OCI-LY7 (cell line): ENCODE results near the gene TUB. TPM values are rescaled to one million over a fixed set of nuclear protein-coding genes. Genes with fewer than 3 reads are reported as not detected.

Source experiments
- BruUV-seq: library from RNA; stranded (reverse); fragments of 400-500 nt; replicated peaks from 2 replicates; lab custom pipeline; 2021; lab: Mats Ljungman, UMichigan
- CTCF ChIA-PET: fragments of 300-600 bp; sonication (Branson Sonifier 250); formaldehyde crosslinking; loops from one replicate; lab custom pipeline; 2022; ENCODE audit warnings: antibody characterized with exemption; ENCODE audit not compliant: unreplicated experiment; lab: Charles Lee
- POLR2A ChIA-PET: fragments of 300-600 bp; sonication (Branson Sonifier 250); formaldehyde crosslinking; loops from one replicate; lab custom pipeline; 2022; ENCODE audit warnings: antibody characterized with exemption; lab: Charles Lee
- DNase-seq: peaks from one replicate; pipeline ENCODE4 v3.0.0-alpha.2; 2015; ENCODE audit warnings: low spot score
- H2AFZ ChIP-seq: fragments of 200-600 bp; sonication (generic), shearing (Covaris generic); 2 replicates; pipeline ENCODE4 v1.6.1; 2014; ENCODE audit warnings: mild to moderate bottlenecking, antibody characterized with exemption, low read length, moderate library complexity
- H3K27ac ChIP-seq: fragments of 200-600 bp; sonication (generic); 2 replicates; pipeline ENCODE4 v1.5.1; 2014; ENCODE audit warnings: mixed run types, low read depth, mild to moderate bottlenecking, moderate library complexity, low read length, inconsistent platforms; ENCODE audit not compliant: poor library complexity, severe bottlenecking
- H3K36me3 ChIP-seq: fragments of 200-600 bp; sonication (generic); 2 replicates; pipeline ENCODE4 v1.6.1; 2014; ENCODE audit warnings: mild to moderate bottlenecking, antibody characterized with exemption, low read length, moderate library complexity, mixed read lengths; ENCODE audit not compliant: insufficient read depth
- H3K4me1 ChIP-seq: fragments of 200-600 bp; sonication (generic); 2 replicates; pipeline ENCODE4 v1.5.1; 2014; ENCODE audit warnings: mild to moderate bottlenecking, low read length; ENCODE audit not compliant: insufficient read depth, poor library complexity, severe bottlenecking
- H3K4me2 ChIP-seq: fragments of 200-600 bp; sonication (generic); 2 replicates; pipeline ENCODE4 v1.6.1; 2014; ENCODE audit warnings: mild to moderate bottlenecking, low read length
- H3K4me3 ChIP-seq: fragments of 200-600 bp; sonication (generic); 2 replicates; pipeline ENCODE4 v1.5.1; 2014; ENCODE audit warnings: mild to moderate bottlenecking, low read depth, low read length; ENCODE audit not compliant: poor library complexity, severe bottlenecking
- H3K79me2 ChIP-seq: fragments of 200-600 bp; sonication (generic); 2 replicates; pipeline ENCODE4 v1.6.1; 2016; ENCODE audit warnings: low read depth, mild to moderate bottlenecking, low read length, moderate library complexity, mixed read lengths; ENCODE audit not compliant: insufficient read depth
- H3K9me2 ChIP-seq: fragments of 200-600 bp; sonication (generic); 2 replicates; pipeline ENCODE4 v1.6.1; 2016; ENCODE audit warnings: mild to moderate bottlenecking, low read length, mixed read lengths; ENCODE audit not compliant: insufficient read depth
- H3K9me3 ChIP-seq: fragments of 200-600 bp; sonication (generic); 2 replicates; pipeline ENCODE4 v1.6.1; 2014; ENCODE audit warnings: mild to moderate bottlenecking, mixed run types, low read length, mixed read lengths
- H4K20me1 ChIP-seq: fragments of 200-600 bp; sonication (generic); 2 replicates; pipeline ENCODE4 v1.6.1; 2014; ENCODE audit warnings: mild to moderate bottlenecking, antibody characterized with exemption, low read length, moderate library complexity, mixed read lengths; ENCODE audit not compliant: insufficient read depth
- EZH2phosphoT487 ChIP-seq: fragments of 200-600 bp; sonication (generic); IDR thresholded peaks from 2 replicates; pipeline ENCODE4 v1.6.1; 2018; ENCODE audit warnings: low read depth, borderline replicate concordance, mild to moderate bottlenecking, mixed run types, antibody characterized with exemption, low read length, moderate library complexity, mixed read lengths
- intact Hi-C: fragments of 100-400 bp; cut with micrococcal nuclease; formaldehyde crosslinking; loops from one replicate; pipeline ENCODE4 v1.10.0; 2022; ENCODE audit not compliant: unreplicated experiment
- total RNA-seq, 2 experiments: library from RNA; depleted of rRNA in 1 of 2; stranded (reverse); fragments of >200 nt in 1 of 2; shearing (Covaris generic) in 1 of 2; gene quantifications; 2 replicates each; pipeline ENCODE4 v1.2.3, GENCODE V29; 2014 to 2022
- TF ChIP-seq, protein P1 (sequence below): fragments of 200-600 bp; sonication (generic); conservative IDR thresholded peaks from 2 replicates; pipeline ENCODE4 v1.5.1; 2014; ENCODE audit warnings: mild to moderate bottlenecking, antibody characterized with exemption, low read length, moderate library complexity, mixed read lengths

TUB gene
- total RNA-seq, 2 experiments from 2014 or later = not detected

GRCh38 chr11:8045839-8046238, 35.2 kb upstream of the TUB start:
- Histone ChIP-seq H3K4me2 (no peak overlapping the region), H4K20me1 (no peaks in the 10 kb centered on the region), H3K4me3 (no peak overlapping the region), H3K27ac (no peak overlapping the region), H3K9me3 (no peaks in the 10 kb centered on the region), H3K4me1 (no peaks in the 10 kb centered on the region), H2AFZ (no peak overlapping the region), H3K36me3 (no peaks in the 10 kb centered on the region), H3K79me2 (no peaks in the 10 kb centered on the region), H3K9me2 (no peaks in the 10 kb centered on the region)
- POLR2A ChIA-PET = no interaction called here
- TF ChIP-seq, protein P1, sequence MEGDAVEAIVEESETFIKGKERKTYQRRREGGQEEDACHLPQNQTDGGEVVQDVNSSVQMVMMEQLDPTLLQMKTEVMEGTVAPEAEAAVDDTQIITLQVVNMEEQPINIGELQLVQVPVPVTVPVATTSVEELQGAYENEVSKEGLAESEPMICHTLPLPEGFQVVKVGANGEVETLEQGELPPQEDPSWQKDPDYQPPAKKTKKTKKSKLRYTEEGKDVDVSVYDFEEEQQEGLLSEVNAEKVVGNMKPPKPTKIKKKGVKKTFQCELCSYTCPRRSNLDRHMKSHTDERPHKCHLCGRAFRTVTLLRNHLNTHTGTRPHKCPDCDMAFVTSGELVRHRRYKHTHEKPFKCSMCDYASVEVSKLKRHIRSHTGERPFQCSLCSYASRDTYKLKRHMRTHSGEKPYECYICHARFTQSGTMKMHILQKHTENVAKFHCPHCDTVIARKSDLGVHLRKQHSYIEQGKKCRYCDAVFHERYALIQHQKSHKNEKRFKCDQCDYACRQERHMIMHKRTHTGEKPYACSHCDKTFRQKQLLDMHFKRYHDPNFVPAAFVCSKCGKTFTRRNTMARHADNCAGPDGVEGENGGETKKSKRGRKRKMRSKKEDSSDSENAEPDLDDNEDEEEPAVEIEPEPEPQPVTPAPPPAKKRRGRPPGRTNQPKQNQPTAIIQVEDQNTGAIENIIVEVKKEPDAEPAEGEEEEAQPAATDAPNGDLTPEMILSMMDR = no peak
- TF ChIP-seq EZH2phosphoT487 = no peak
- intact Hi-C loops = no loop called here
- DNase-seq = no peak
- CTCF ChIA-PET = no interaction called here
- BruUV-seq = no TSS peak

DNA sequence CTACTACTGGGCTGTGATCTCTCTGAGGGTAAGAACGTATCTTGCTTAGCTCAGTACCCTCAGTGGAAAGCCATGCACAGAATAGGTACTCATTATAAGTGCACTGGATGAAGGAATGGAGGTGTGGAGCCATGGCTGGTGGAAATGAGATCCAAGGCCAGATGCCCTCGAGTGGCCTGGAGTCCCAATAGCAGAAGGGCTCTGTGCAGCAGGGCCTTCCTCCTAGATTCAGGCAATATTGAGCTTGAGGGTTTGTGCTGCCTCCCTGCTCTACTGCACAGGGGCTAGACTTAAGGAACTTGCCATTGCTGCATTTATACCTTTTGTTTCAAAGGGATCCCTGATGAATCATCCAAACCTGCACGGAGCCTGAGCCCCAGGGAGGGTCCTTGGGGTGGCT, 33.6 kb upstream of the TUB start:
- no peaks in the 10 kb centered on the region for H3K36me3 ChIP-seq
- H3K4me1 ChIP-seq = no peaks in the 10 kb centered on the region
- DNase-seq = no peak
- no peak overlapping the region for H3K4me2 ChIP-seq
- no peak for TF ChIP-seq EZH2phosphoT487
- TF ChIP-seq, protein P1 = no peak
- H3K27ac ChIP-seq = no peak overlapping the region
- intact Hi-C loops = no loop called here
- no peaks in the 10 kb centered on the region for H4K20me1 ChIP-seq
- POLR2A ChIA-PET = no interaction called here
- CTCF ChIA-PET = no interaction called here
- H2AFZ ChIP-seq = no peak overlapping the region
- H3K79me2 ChIP-seq = no peaks in the 10 kb centered on the region
- BruUV-seq = no TSS peak
- no peak overlapping the region for H3K4me3 ChIP-seq
- no peaks in the 10 kb centered on the region for H3K9me2 ChIP-seq
- H3K9me3 ChIP-seq = no peaks in the 10 kb centered on the region

GRCh38 chr11:8049084-8049483, 31.9 kb upstream of the TUB start:
- no peak overlapping the region for H3K4me3 ChIP-seq
- no peaks in the 10 kb centered on the region for H4K20me1 ChIP-seq
- H3K4me1 ChIP-seq = no peaks in the 10 kb centered on the region
- H3K36me3 ChIP-seq = no peaks in the 10 kb centered on the region
- CTCF ChIA-PET = no interaction called here
- no peak overlapping the region for H3K4me2 ChIP-seq
- POLR2A ChIA-PET = interaction anchor here (0.6 kb wide), 1 partner anchor 50 kb away, joined by 4 read pairs; no protein-coding TSS in a partner anchor
- intact Hi-C loops = no loop called here
- BruUV-seq = no TSS peak
- H3K9me2 ChIP-seq = no peaks in the 10 kb centered on the region
- no peak overlapping the region for H2AFZ ChIP-seq
- no peaks in the 10 kb centered on the region for H3K9me3 ChIP-seq
- no peak overlapping the region for H3K27ac ChIP-seq
- no peak for DNase-seq
- H3K79me2 ChIP-seq = no peaks in the 10 kb centered on the region
- TF ChIP-seq, protein P1 = no peak
- TF ChIP-seq EZH2phosphoT487 = no peak
